ENCODE measurements around the gene GPC5. TPM values are rescaled to one million over a fixed set of nuclear protein-coding genes. Genes with fewer than 3 reads are reported as not detected.

Gene GPC5
- total and polyA plus RNA-seq, 2 of the 13 experiments (the other 11 are each of a cell fraction or from before 2014, with no cell fraction given) = 0.02 to 0.07 TPM

DNA sequence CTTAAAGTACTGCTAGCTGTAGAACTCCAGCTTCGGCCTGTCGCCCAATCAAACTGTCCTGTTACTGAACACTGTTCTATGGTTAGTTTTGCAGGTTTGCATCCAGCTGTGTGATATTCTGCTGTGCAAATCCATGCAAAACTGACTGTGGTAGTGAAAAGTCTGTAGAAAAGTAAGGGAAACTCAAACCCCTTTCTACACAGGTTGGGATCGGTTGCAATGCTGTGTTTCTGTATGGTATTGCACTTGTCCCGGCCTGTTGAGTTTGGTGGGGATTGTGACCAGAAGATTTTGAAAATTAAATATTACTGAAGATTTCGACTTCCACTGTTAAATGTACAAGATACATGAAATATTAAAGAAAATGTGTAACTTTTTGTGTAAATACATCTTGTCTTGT, 47.3 kb upstream of the GPC5 start:
- Histone ChIP-seq H3K36me3 (replicated peaks in 1 of 2; ENCODE audit: control insufficient read depth in 1 of 2, insufficient read depth in 2 of 2, low read length in 2 of 2) (peaks cover 9 to 66% of the 10 kb centered on the region in 2 experiments; a peak in 4 of 5 replicates), H3K9ac (ENCODE audit: insufficient read depth, low read depth, low read length) (peak overlapping the region; percentile 72; the same call in 1 of the 2 replicates), H3K4me1 (ENCODE audit: insufficient read depth, low read length) (peaks cover 72% of the 10 kb centered on the region), H3K9me3 (ENCODE audit: low read length) (no peaks in the 10 kb centered on the region), H3K79me2 (ENCODE audit: insufficient read depth, low read length) (peaks cover 46% of the 10 kb centered on the region), H3K4me2 (ENCODE audit: low read depth, low read length) (peak overlapping the region; percentile 79), H3K4me3 (replicated peaks in 1 of 3; ENCODE audit: insufficient read depth in 1 of 3, low read depth in 2 of 3, low read length in 3 of 3) (peak overlapping the region; percentile 77 to 88 (median 78); a peak in 3 of 6 replicates), H2AFZ (ENCODE audit: low read length) (no peak overlapping the region), H4K20me1 (ENCODE audit: insufficient read depth, low read length) (peaks cover 66% of the 10 kb centered on the region), H3K27ac (ENCODE audit: extremely low read length, insufficient read depth, low read length) (no peak overlapping the region), H3K27me3 (ENCODE audit: control insufficient read depth in 1 of 2, insufficient read depth in 2 of 2, low read length in 2 of 2) (peaks cover 0 to 11% of the 10 kb centered on the region in 2 experiments; a peak in 3 of 5 replicates)
- ChIA-PET POLR2A (no interaction called here), CTCF (ENCODE audit: low intra/inter-chr PET ratio, low total read pairs) (no interaction called here)
- FAIRE-seq = no peak
- TF ChIP-seq NR2C2 (CRISPR knock-in tag; IDR thresholded peaks at IDR 0.05; ENCODE audit: borderline replicate concordance) = no peak
- peak; percentile 76 for TF ChIP-seq RBM22 (optimal IDR thresholded peaks at IDR 0.05; ENCODE audit: low read length)
- ATAC-seq = no peak
- intact Hi-C loops (cut with micrococcal nuclease; ENCODE audit: unreplicated experiment) (no loop called here), in situ Hi-C loops (cut with HindIII; ENCODE audit: extremely low pct_ligation_motif_present, low pct_unique_long_range_greater_than_20kb) (no loop called here)
- BruUV-seq (replicated peaks) = no TSS peak
- 81% methylated on average over 5 of the region's 5 CpGs for WGBS (ENCODE audit: low lambda C conversion rate)
- no peak for DNase-seq (ENCODE audit: low spot score)

DNA sequence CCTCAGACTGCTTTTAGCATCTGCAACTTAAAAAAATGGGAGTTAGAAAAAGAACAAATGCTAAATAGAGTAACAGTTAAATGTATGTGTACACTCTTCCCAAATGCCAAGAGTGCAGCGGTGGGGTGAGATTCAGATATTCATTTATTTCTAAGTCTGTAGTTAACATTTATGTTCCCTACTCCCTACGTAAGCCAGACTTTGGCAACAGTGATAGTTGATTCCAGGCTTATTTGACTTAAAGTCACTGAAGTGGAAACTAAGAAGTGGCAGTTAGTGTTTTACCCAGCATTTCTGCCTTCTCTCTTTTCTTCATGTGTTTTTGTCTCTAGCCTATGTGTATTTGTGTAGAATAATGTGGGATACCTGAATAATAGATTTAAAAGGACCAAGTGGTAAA, 46.4 kb upstream of the GPC5 start:
- Histone ChIP-seq H3K36me3 (replicated peaks in 1 of 2; ENCODE audit: control insufficient read depth in 1 of 2, insufficient read depth in 2 of 2, low read length in 2 of 2) (peaks cover 9 to 66% of the 10 kb centered on the region in 2 experiments; a peak in 4 of 5 replicates), H3K79me2 (ENCODE audit: insufficient read depth, low read length) (peaks cover 46% of the 10 kb centered on the region), H2AFZ (ENCODE audit: low read length) (no peak overlapping the region), H3K9me3 (ENCODE audit: low read length) (no peaks in the 10 kb centered on the region), H3K27ac (ENCODE audit: extremely low read length, insufficient read depth, low read length) (no peak overlapping the region), H3K27me3 (ENCODE audit: control insufficient read depth in 1 of 2, insufficient read depth in 2 of 2, low read length in 2 of 2) (peaks cover 0 to 2% of the 10 kb centered on the region in 2 experiments; a peak in 3 of 5 replicates), H3K9ac (ENCODE audit: insufficient read depth, low read depth, low read length) (no peak overlapping the region; the same call in 1 of the 2 replicates), H3K4me1 (ENCODE audit: insufficient read depth, low read length) (peaks cover 76% of the 10 kb centered on the region), H3K4me3 (replicated peaks in 1 of 3; ENCODE audit: insufficient read depth in 1 of 3, low read depth in 2 of 3, low read length in 3 of 3) (peak overlapping the region in 2 of 3 experiments; percentile 7 to 8; a peak in 1 of 6 replicates), H4K20me1 (ENCODE audit: insufficient read depth, low read length) (peaks cover 73% of the 10 kb centered on the region), H3K4me2 (ENCODE audit: low read depth, low read length) (peak overlapping the region; percentile 79)
- no peak for FAIRE-seq
- in situ Hi-C loops (cut with HindIII; ENCODE audit: extremely low pct_ligation_motif_present, low pct_unique_long_range_greater_than_20kb) = no loop called here
- no TSS peak for BruUV-seq (replicated peaks)
- ChIA-PET POLR2A (no interaction called here), CTCF (ENCODE audit: low intra/inter-chr PET ratio, low total read pairs) (no interaction called here)
- 95% methylated on average over 2 of the region's 2 CpGs for WGBS (ENCODE audit: low lambda C conversion rate)
- no peak for ATAC-seq
- DNase-seq (ENCODE audit: low spot score) = no peak
- intact Hi-C loops (cut with micrococcal nuclease; ENCODE audit: unreplicated experiment) = no loop called here
- no peak for TF ChIP-seq PAX8 (CRISPR knock-in tag; IDR thresholded peaks at IDR 0.05; ENCODE audit: borderline replicate concordance)
- TF ChIP-seq AGO2 (optimal IDR thresholded peaks at IDR 0.05; ENCODE audit: low read depth, low read length) = peak; percentile 14
- peak; percentile 92 for TF ChIP-seq RBM22 (optimal IDR thresholded peaks at IDR 0.05; ENCODE audit: low read length)
- TF ChIP-seq ZNF44 (CRISPR knock-in tag; IDR thresholded peaks at IDR 0.05) = no peak
- TF ChIP-seq, protein P1, sequence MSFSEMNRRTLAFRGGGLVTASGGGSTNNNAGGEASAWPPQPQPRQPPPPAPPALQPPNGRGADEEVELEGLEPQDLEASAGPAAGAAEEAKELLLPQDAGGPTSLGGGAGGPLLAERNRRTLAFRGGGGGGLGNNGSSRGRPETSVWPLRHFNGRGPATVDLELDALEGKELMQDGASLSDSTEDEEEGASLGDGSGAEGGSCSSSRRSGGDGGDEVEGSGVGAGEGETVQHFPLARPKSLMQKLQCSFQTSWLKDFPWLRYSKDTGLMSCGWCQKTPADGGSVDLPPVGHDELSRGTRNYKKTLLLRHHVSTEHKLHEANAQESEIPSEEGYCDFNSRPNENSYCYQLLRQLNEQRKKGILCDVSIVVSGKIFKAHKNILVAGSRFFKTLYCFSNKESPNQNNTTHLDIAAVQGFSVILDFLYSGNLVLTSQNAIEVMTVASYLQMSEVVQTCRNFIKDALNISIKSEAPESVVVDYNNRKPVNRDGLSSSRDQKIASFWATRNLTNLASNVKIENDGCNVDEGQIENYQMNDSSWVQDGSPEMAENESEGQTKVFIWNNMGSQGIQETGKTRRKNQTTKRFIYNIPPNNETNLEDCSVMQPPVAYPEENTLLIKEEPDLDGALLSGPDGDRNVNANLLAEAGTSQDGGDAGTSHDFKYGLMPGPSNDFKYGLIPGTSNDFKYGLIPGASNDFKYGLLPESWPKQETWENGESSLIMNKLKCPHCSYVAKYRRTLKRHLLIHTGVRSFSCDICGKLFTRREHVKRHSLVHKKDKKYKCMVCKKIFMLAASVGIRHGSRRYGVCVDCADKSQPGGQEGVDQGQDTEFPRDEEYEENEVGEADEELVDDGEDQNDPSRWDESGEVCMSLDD (CRISPR knock-in tag; IDR thresholded peaks at IDR 0.05; ENCODE audit: borderline replicate concordance) = no peak

Measured in HepG2 (cell line).